Measurements from ENCODE around the gene ALK. TPM values are rescaled to one million over a fixed set of nuclear protein-coding genes. Genes with fewer than 3 reads are reported as not detected.

The ALK gene
- total RNA-seq, 2 donors from 2014 or later, result 0.13 to 0.46 TPM

DNA sequence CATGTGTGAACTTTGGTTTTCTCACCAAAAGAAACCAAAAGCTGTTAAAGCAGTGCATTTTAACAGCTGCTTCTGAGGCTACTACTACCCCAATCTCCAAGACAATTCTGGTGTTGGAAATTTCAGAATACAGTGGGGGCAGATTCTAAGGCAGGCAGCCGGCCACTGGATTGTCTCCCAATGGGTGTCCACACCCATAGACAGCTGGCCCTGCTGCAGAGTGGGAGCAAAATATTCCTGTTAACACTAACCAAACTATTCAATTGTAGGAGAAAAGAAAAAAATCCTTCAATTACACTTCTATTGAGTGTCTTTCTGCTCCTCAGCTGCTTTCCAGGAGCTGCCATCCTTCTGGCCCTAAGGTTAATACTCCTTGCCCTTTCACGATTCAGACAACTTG, 223.7 kb downstream of the ALK start:
- Histone ChIP-seq H3K9ac (ENCODE audit: extremely low read depth, low read length, poor library complexity, severe bottlenecking) (no peak overlapping the region), H3K9me3 (ENCODE audit: control insufficient read depth, low read length) (peaks cover 3% of the 10 kb centered on the region), H3K4me3 (ENCODE audit: low read length) (no peak overlapping the region), H3K27me3 (ENCODE audit: control insufficient read depth, insufficient read depth, low read length, poor library complexity, severe bottlenecking) (no peaks in the 10 kb centered on the region), H3K4me1 (ENCODE audit: control insufficient read depth, insufficient read depth, low read length) (no peaks in the 10 kb centered on the region), H3K27ac (ENCODE audit: low read depth, low read length) (no peak overlapping the region), H3K36me3 (ENCODE audit: control insufficient read depth, insufficient read depth, low read length) (no peaks in the 10 kb centered on the region)
- Mint-ChIP-seq H3K27ac (no peak overlapping the region), H3K4me1 (no peaks in the 10 kb centered on the region), H3K27me3 (ENCODE audit: insufficient read depth) (no peaks in the 10 kb centered on the region), H3K9me3 (peaks cover 4% of the 10 kb centered on the region), H3K36me3 (ENCODE audit: low read depth) (no peaks in the 10 kb centered on the region), H3K4me3 (no peak overlapping the region)
- WGBS, 2 experiments (ENCODE audit: insufficient coverage in 1 of 2, insufficient read length in 1 of 2), result 89 to 94% methylated on average over 1 to 2 of the region's 2 CpGs
- TF ChIP-seq, protein P1, sequence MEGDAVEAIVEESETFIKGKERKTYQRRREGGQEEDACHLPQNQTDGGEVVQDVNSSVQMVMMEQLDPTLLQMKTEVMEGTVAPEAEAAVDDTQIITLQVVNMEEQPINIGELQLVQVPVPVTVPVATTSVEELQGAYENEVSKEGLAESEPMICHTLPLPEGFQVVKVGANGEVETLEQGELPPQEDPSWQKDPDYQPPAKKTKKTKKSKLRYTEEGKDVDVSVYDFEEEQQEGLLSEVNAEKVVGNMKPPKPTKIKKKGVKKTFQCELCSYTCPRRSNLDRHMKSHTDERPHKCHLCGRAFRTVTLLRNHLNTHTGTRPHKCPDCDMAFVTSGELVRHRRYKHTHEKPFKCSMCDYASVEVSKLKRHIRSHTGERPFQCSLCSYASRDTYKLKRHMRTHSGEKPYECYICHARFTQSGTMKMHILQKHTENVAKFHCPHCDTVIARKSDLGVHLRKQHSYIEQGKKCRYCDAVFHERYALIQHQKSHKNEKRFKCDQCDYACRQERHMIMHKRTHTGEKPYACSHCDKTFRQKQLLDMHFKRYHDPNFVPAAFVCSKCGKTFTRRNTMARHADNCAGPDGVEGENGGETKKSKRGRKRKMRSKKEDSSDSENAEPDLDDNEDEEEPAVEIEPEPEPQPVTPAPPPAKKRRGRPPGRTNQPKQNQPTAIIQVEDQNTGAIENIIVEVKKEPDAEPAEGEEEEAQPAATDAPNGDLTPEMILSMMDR (conservative IDR thresholded peaks at IDR 0.05), result no peak
- DNase-seq, result no peak

DNA sequence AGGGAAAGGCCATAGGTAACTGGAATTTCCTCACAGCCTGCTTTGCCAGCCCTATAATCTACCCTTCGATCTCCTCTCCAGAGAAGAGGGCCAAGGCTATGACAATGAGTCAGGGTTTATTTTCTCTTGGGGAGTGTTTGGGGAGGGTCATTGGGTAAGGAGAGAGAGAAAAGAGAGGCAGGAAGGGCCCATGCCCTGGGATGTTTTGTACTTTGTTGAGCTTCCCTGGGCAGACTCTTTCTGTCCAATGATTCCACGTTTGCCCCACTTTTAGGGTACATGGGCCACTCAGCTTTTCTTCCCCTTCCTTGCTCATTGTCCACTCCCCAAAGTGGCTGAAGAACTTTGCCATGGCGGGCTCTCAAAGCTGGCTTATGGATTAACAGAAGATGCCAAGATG, 224.2 kb downstream of the ALK start:
- peaks cover 8% of the 10 kb centered on the region for H3K9me3 ChIP-seq (ENCODE audit: control insufficient read depth, low read length)
- H3K4me1 ChIP-seq (ENCODE audit: control insufficient read depth, insufficient read depth, low read length), result no peaks in the 10 kb centered on the region
- H3K27ac ChIP-seq (ENCODE audit: low read depth, low read length), result no peak overlapping the region
- H3K36me3 ChIP-seq (ENCODE audit: control insufficient read depth, insufficient read depth, low read length), result no peaks in the 10 kb centered on the region
- no peak overlapping the region for H3K4me3 ChIP-seq (ENCODE audit: low read length)
- H3K4me3 Mint-ChIP-seq, result no peak overlapping the region
- WGBS, 2 experiments (ENCODE audit: insufficient coverage in 1 of 2, insufficient read length in 1 of 2), result 78 to 100% methylated on average over 1 to 3 of the region's 3 CpGs
- H3K9me3 Mint-ChIP-seq, result peaks cover 10% of the 10 kb centered on the region
- TF ChIP-seq, protein P1 (conservative IDR thresholded peaks at IDR 0.05), result no peak
- no peaks in the 10 kb centered on the region for H3K27me3 Mint-ChIP-seq (ENCODE audit: insufficient read depth)
- H3K27me3 ChIP-seq (ENCODE audit: control insufficient read depth, insufficient read depth, low read length, poor library complexity, severe bottlenecking), result no peaks in the 10 kb centered on the region
- H3K4me1 Mint-ChIP-seq, result no peaks in the 10 kb centered on the region
- H3K27ac Mint-ChIP-seq, result no peak overlapping the region
- DNase-seq, result no peak
- no peak overlapping the region for H3K9ac ChIP-seq (ENCODE audit: extremely low read depth, low read length, poor library complexity, severe bottlenecking)
- no peaks in the 10 kb centered on the region for H3K36me3 Mint-ChIP-seq (ENCODE audit: low read depth)

DNA sequence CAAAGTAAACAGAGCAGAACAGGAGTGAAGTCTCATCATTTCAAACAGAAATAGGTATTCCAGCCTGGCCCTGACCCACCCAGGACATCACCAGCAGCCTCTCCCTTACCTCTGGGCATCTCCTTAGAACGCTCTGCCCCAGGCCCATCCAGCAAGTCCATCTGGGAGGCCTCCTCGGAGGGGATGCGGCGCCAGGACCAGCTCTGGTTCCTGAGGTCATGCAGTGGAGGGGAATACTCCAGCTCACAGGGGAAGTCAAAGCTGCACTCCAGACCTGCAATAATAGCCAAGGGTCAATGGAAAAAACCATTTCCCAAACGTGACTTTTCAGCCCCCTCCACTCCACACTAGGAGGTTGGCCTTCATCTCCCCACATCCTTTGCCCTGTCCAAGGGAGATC, 226.6 kb downstream of the ALK start:
- H3K9ac ChIP-seq (ENCODE audit: extremely low read depth, low read length, poor library complexity, severe bottlenecking), result no peak overlapping the region
- H3K36me3 ChIP-seq (ENCODE audit: control insufficient read depth, insufficient read depth, low read length), result no peaks in the 10 kb centered on the region
- TF ChIP-seq, protein P1 (conservative IDR thresholded peaks at IDR 0.05), result no peak
- Mint-ChIP-seq H3K9me3 (peaks cover 14% of the 10 kb centered on the region), H3K4me3 (no peak overlapping the region), H3K27ac (no peak overlapping the region), H3K27me3 (ENCODE audit: insufficient read depth) (peaks cover 2% of the 10 kb centered on the region), H3K36me3 (ENCODE audit: low read depth) (no peaks in the 10 kb centered on the region), H3K4me1 (no peaks in the 10 kb centered on the region)
- 88% methylated on average over 5 of the region's 5 CpGs; no CpG with 5 or more reads in 1 of the 2 experiments for WGBS, 2 experiments (ENCODE audit: insufficient coverage in 1 of 2, insufficient read length in 1 of 2)
- DNase-seq, result no peak
- no peak overlapping the region for H3K4me3 ChIP-seq (ENCODE audit: low read length)
- H3K27me3 ChIP-seq (ENCODE audit: control insufficient read depth, insufficient read depth, low read length, poor library complexity, severe bottlenecking), result no peaks in the 10 kb centered on the region
- H3K27ac ChIP-seq (ENCODE audit: low read depth, low read length), result no peak overlapping the region
- no peaks in the 10 kb centered on the region for H3K4me1 ChIP-seq (ENCODE audit: control insufficient read depth, insufficient read depth, low read length)
- peaks cover 15% of the 10 kb centered on the region for H3K9me3 ChIP-seq (ENCODE audit: control insufficient read depth, low read length)
